ENCODE results near the gene CNTRL.

CNTRL gene

GRCh38 chr9:121038362-121038761 lies 36.4 kb upstream of the CNTRL start:
- Histone ChIP-seq H3K36me3 (ENCODE audit: insufficient read depth, low read length) (no peaks in the 10 kb centered on the region), H3K9me3 (ENCODE audit: low read depth, low read length) (no peaks in the 10 kb centered on the region), H3K9ac (ENCODE audit: insufficient read length) (no peak overlapping the region), H3K4me3 (no peak overlapping the region), H3K27ac (no peak overlapping the region)
- TF ChIP-seq POLR2AphosphoS5 (IDR thresholded peaks at IDR 0.05; ENCODE audit: borderline replicate concordance, low read depth, low read length) (no peak), FOXP2 (optimal IDR thresholded peaks at IDR 0.05; ENCODE audit: control extremely low read depth, extremely low read length, insufficient read depth) (no peak), EZH2 (IDR thresholded peaks at IDR 0.05) (no peak)
- no peak for DNase-seq (ENCODE audit: low read depth, low spot score)

- no peak overlapping the region for H3K27ac ChIP-seq
- no peak overlapping the region for H3K4me3 ChIP-seq
- no peak for TF ChIP-seq FOXP2 (optimal IDR thresholded peaks at IDR 0.05; ENCODE audit: control extremely low read depth, extremely low read length, insufficient read depth)
- no peak for TF ChIP-seq EZH2 (IDR thresholded peaks at IDR 0.05)
- TF ChIP-seq POLR2AphosphoS5 (IDR thresholded peaks at IDR 0.05; ENCODE audit: borderline replicate concordance, low read depth, low read length), result no peak
- no peaks in the 10 kb centered on the region for H3K36me3 ChIP-seq (ENCODE audit: insufficient read depth, low read length)
- H3K9ac ChIP-seq (ENCODE audit: insufficient read length), result no peak overlapping the region
- DNase-seq (ENCODE audit: low read depth, low spot score), result no peak
- H3K9me3 ChIP-seq (ENCODE audit: low read depth, low read length), result no peaks in the 10 kb centered on the region
Measured at GRCh38 chr9:121038804-121039203, 36.0 kb upstream of the CNTRL start.

GRCh38 chr9:121048175-121048574 lies 26.6 kb upstream of the CNTRL start:
- Histone ChIP-seq H3K9ac (ENCODE audit: insufficient read length) (no peak overlapping the region), H3K9me3 (ENCODE audit: low read depth, low read length) (no peaks in the 10 kb centered on the region), H3K4me3 (no peak overlapping the region), H3K27ac (no peak overlapping the region), H3K36me3 (ENCODE audit: insufficient read depth, low read length) (no peaks in the 10 kb centered on the region)
- no peak for DNase-seq (ENCODE audit: low read depth, low spot score)
- TF ChIP-seq EZH2 (IDR thresholded peaks at IDR 0.05), result no peak
- no peak for TF ChIP-seq POLR2AphosphoS5 (IDR thresholded peaks at IDR 0.05; ENCODE audit: borderline replicate concordance, low read depth, low read length)
- no peak for TF ChIP-seq FOXP2 (optimal IDR thresholded peaks at IDR 0.05; ENCODE audit: control extremely low read depth, extremely low read length, insufficient read depth)

- Histone ChIP-seq H3K36me3 (ENCODE audit: insufficient read depth, low read length) (no peaks in the 10 kb centered on the region), H3K4me3 (no peak overlapping the region), H3K27ac (no peak overlapping the region), H3K9me3 (ENCODE audit: low read depth, low read length) (no peaks in the 10 kb centered on the region), H3K9ac (ENCODE audit: insufficient read length) (no peak overlapping the region)
- TF ChIP-seq POLR2AphosphoS5 (IDR thresholded peaks at IDR 0.05; ENCODE audit: borderline replicate concordance, low read depth, low read length), result no peak
- TF ChIP-seq FOXP2 (optimal IDR thresholded peaks at IDR 0.05; ENCODE audit: control extremely low read depth, extremely low read length, insufficient read depth), result no peak
- TF ChIP-seq EZH2 (IDR thresholded peaks at IDR 0.05), result no peak
- DNase-seq (ENCODE audit: low read depth, low spot score), result no peak
Measured at GRCh38 chr9:121048618-121049017, 26.1 kb upstream of the CNTRL start.

GRCh38 chr9:121050128-121050988 lies 24.4 kb upstream of the CNTRL start, which contains the start of gene C5:
C5 (minus strand) TSS chr9:121050275; CDS start chr9:121050246, 29 bp downstream.
- no peaks in the 10 kb centered on the region for H3K36me3 ChIP-seq (ENCODE audit: insufficient read depth, low read length)
- no peaks in the 10 kb centered on the region for H3K9me3 ChIP-seq (ENCODE audit: low read depth, low read length)
- H3K27ac ChIP-seq, result no peak within 1 kb of the TSS
- H3K9ac ChIP-seq (ENCODE audit: insufficient read length), result no peak within 1 kb of the TSS
- no peak for TF ChIP-seq FOXP2 (optimal IDR thresholded peaks at IDR 0.05; ENCODE audit: control extremely low read depth, extremely low read length, insufficient read depth)
- TF ChIP-seq POLR2AphosphoS5 (IDR thresholded peaks at IDR 0.05; ENCODE audit: borderline replicate concordance, low read depth, low read length), result no peak
- TF ChIP-seq EZH2 (IDR thresholded peaks at IDR 0.05), result no peak
- H3K4me3 ChIP-seq, result no peak within 1 kb of the TSS
- no peak for DNase-seq (ENCODE audit: low read depth, low spot score)

GRCh38 chr9:121053544-121053943 lies 21.2 kb upstream of the CNTRL start:
- no peak overlapping the region for H3K4me3 ChIP-seq
- H3K9me3 ChIP-seq (ENCODE audit: low read depth, low read length), result no peaks in the 10 kb centered on the region
- H3K36me3 ChIP-seq (ENCODE audit: insufficient read depth, low read length), result no peaks in the 10 kb centered on the region
- DNase-seq (ENCODE audit: low read depth, low spot score), result no peak
- no peak overlapping the region for H3K9ac ChIP-seq (ENCODE audit: insufficient read length)
- no peak for TF ChIP-seq EZH2 (IDR thresholded peaks at IDR 0.05)
- TF ChIP-seq FOXP2 (optimal IDR thresholded peaks at IDR 0.05; ENCODE audit: control extremely low read depth, extremely low read length, insufficient read depth), result no peak
- no peak for TF ChIP-seq POLR2AphosphoS5 (IDR thresholded peaks at IDR 0.05; ENCODE audit: borderline replicate concordance, low read depth, low read length)
- H3K27ac ChIP-seq, result no peak overlapping the region

GRCh38 chr9:121055642-121056143 lies 19.1 kb upstream of the CNTRL start:
- no peaks in the 10 kb centered on the region for H3K36me3 ChIP-seq (ENCODE audit: insufficient read depth, low read length)
- H3K4me3 ChIP-seq, result no peak overlapping the region
- H3K27ac ChIP-seq, result no peak overlapping the region
- H3K9me3 ChIP-seq (ENCODE audit: low read depth, low read length), result no peaks in the 10 kb centered on the region
- H3K9ac ChIP-seq (ENCODE audit: insufficient read length), result no peak overlapping the region
- no peak for DNase-seq (ENCODE audit: low read depth, low spot score)
- TF ChIP-seq EZH2 (IDR thresholded peaks at IDR 0.05) (no peak), POLR2AphosphoS5 (IDR thresholded peaks at IDR 0.05; ENCODE audit: borderline replicate concordance, low read depth, low read length) (no peak), FOXP2 (optimal IDR thresholded peaks at IDR 0.05; ENCODE audit: control extremely low read depth, extremely low read length, insufficient read depth) (no peak)

- Histone ChIP-seq H3K27ac (no peak overlapping the region), H3K4me3 (no peak overlapping the region), H3K9me3 (ENCODE audit: low read depth, low read length) (no peaks in the 10 kb centered on the region), H3K9ac (ENCODE audit: insufficient read length) (no peak overlapping the region), H3K36me3 (ENCODE audit: insufficient read depth, low read length) (no peaks in the 10 kb centered on the region)
- no peak for TF ChIP-seq FOXP2 (optimal IDR thresholded peaks at IDR 0.05; ENCODE audit: control extremely low read depth, extremely low read length, insufficient read depth)
- no peak for TF ChIP-seq EZH2 (IDR thresholded peaks at IDR 0.05)
- TF ChIP-seq POLR2AphosphoS5 (IDR thresholded peaks at IDR 0.05; ENCODE audit: borderline replicate concordance, low read depth, low read length), result no peak
- DNase-seq (ENCODE audit: low read depth, low spot score), result no peak
Measured at GRCh38 chr9:121057821-121058220, 16.9 kb upstream of the CNTRL start.
